ENCODE data around the gene KAT8. TPM values are rescaled to one million over a fixed set of nuclear protein-coding genes. Genes with fewer than 3 reads are reported as not detected.

KAT8 gene
- total RNA-seq, 1 experiment from 2014 or later = 66.6 TPM

DNA sequence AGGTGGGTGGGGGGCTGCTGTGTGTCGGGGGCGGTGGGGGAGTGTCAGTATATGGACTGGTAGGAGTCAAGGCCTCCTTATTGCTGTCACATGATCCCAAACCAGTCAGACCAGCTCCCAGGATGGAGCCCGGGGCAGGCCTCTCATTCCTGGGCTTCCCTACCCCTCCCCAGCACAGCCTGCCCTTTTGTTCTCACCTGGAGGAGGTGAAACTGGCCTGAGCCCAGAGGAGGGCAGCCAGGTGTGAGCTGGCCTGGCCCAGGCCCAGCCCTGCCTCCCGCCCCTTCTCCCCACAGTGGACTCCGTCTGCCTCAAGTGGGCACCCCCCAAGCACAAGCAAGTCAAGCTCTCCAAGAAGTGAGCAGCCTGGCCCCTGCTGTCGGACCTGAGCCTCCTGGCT, 13.4 kb downstream of the KAT8 start:
- peaks cover 77% of the 10 kb centered on the region for H3K4me1 Mint-ChIP-seq (ENCODE audit: low read depth, unreplicated experiment)
- H3K4me3 Mint-ChIP-seq (ENCODE audit: low read depth, unreplicated experiment) = peak overlapping the region; percentile 66
- H3K9me3 Mint-ChIP-seq (ENCODE audit: low read depth, unreplicated experiment) = no peaks in the 10 kb centered on the region
- TF ChIP-seq, protein P1, sequence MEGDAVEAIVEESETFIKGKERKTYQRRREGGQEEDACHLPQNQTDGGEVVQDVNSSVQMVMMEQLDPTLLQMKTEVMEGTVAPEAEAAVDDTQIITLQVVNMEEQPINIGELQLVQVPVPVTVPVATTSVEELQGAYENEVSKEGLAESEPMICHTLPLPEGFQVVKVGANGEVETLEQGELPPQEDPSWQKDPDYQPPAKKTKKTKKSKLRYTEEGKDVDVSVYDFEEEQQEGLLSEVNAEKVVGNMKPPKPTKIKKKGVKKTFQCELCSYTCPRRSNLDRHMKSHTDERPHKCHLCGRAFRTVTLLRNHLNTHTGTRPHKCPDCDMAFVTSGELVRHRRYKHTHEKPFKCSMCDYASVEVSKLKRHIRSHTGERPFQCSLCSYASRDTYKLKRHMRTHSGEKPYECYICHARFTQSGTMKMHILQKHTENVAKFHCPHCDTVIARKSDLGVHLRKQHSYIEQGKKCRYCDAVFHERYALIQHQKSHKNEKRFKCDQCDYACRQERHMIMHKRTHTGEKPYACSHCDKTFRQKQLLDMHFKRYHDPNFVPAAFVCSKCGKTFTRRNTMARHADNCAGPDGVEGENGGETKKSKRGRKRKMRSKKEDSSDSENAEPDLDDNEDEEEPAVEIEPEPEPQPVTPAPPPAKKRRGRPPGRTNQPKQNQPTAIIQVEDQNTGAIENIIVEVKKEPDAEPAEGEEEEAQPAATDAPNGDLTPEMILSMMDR (IDR thresholded peaks at IDR 0.05; ENCODE audit: unreplicated experiment) = no peak
- H3K36me3 Mint-ChIP-seq (ENCODE audit: insufficient read depth, unreplicated experiment) = peaks cover 89% of the 10 kb centered on the region
- intact Hi-C loops (cut with micrococcal nuclease; ENCODE audit: unreplicated experiment) = loop anchor here (1.0 kb wide), 1 partner anchor 11 kb away; no protein-coding TSS in a partner anchor
- peak; percentile 96 for DNase-seq
- CTCF ChIA-PET = interaction anchor here (0.8 to 5.5 kb wide), 7 partner anchors 8 to 146 kb away, joined by 3 to 38 read pairs (median 4); partner anchors contain the start of genes HSD3B7 and KAT8
- no peaks in the 10 kb centered on the region for H3K27me3 Mint-ChIP-seq (ENCODE audit: unreplicated experiment)
- no TSS peak for BruUV-seq (replicated peaks)
- H3K27ac Mint-ChIP-seq (ENCODE audit: unreplicated experiment) = peak overlapping the region; percentile 93

DNA sequence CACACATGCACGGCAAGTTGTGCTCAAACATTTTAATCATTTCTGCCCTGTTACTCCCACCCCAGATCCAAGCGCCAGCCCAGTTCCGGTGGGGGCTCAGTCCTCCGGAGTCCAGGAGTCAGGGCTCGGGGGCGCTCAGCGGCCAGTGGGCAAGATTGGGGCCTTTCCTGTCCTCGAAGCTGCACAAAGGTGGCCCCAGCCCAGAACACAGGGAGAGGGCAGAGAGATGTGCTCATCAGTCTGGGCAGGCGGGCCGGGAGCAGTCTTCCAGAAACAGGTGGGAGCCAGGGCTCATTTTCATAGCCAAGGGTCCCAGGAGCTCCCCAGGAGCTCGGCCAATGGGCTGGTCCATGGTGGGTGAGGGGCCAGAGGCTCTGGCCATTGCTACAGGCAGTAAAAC, 14.0 kb downstream of the KAT8 start:
- peaks cover 89% of the 10 kb centered on the region for H3K36me3 Mint-ChIP-seq (ENCODE audit: insufficient read depth, unreplicated experiment)
- no peaks in the 10 kb centered on the region for H3K9me3 Mint-ChIP-seq (ENCODE audit: low read depth, unreplicated experiment)
- peak overlapping the region; percentile 93 for H3K27ac Mint-ChIP-seq (ENCODE audit: unreplicated experiment)
- no peak for DNase-seq
- TF ChIP-seq, protein P1 (IDR thresholded peaks at IDR 0.05; ENCODE audit: unreplicated experiment) = no peak
- CTCF ChIA-PET = interaction anchor here (1.1 to 5.5 kb wide), 6 partner anchors 8 to 146 kb away, joined by 3 to 38 read pairs (median 4); partner anchors contain the start of genes HSD3B7 and KAT8
- H3K4me3 Mint-ChIP-seq (ENCODE audit: low read depth, unreplicated experiment) = peak overlapping the region; percentile 66
- intact Hi-C loops (cut with micrococcal nuclease; ENCODE audit: unreplicated experiment) = no loop called here
- peaks cover 82% of the 10 kb centered on the region for H3K4me1 Mint-ChIP-seq (ENCODE audit: low read depth, unreplicated experiment)
- BruUV-seq (replicated peaks) = no TSS peak
- H3K27me3 Mint-ChIP-seq (ENCODE audit: unreplicated experiment) = no peaks in the 10 kb centered on the region

DNA sequence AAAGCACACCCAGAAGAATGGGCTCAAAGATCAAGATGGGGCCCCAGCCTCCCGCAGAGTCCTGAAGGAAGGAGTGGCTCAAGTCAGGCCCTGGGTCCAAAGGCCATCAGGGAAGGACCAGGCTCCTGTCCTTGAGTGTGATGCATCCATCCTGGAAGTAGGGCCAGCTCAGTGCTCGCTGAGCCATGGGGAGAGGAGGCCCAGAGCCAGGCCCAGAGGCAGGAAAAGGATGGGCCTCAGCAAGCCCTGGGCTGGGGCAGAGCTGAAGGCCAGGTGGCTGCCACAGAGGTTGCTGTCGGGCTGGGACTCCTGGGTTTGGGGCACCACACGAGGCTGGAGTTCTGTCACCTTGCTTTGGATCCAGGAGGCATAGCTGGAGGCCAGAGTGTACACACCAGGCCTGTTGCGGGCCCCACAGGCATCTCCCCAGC, 14.4 kb downstream of the KAT8 start:
- no peaks in the 10 kb centered on the region for H3K9me3 Mint-ChIP-seq (ENCODE audit: low read depth, unreplicated experiment)
- intact Hi-C loops (cut with micrococcal nuclease; ENCODE audit: unreplicated experiment) = no loop called here
- H3K36me3 Mint-ChIP-seq (ENCODE audit: insufficient read depth, unreplicated experiment) = peaks cover 86% of the 10 kb centered on the region
- no TSS peak for BruUV-seq (replicated peaks)
- peak overlapping the region; percentile 93 for H3K27ac Mint-ChIP-seq (ENCODE audit: unreplicated experiment)
- DNase-seq = no peak
- H3K4me1 Mint-ChIP-seq (ENCODE audit: low read depth, unreplicated experiment) = peaks cover 85% of the 10 kb centered on the region
- TF ChIP-seq, protein P1 (IDR thresholded peaks at IDR 0.05; ENCODE audit: unreplicated experiment) = no peak
- peak overlapping the region; percentile 66 for H3K4me3 Mint-ChIP-seq (ENCODE audit: low read depth, unreplicated experiment)
- CTCF ChIA-PET = interaction anchor here (1.2 to 5.5 kb wide), 4 partner anchors 10 to 147 kb away, joined by 3 to 38 read pairs (median 15); partner anchors contain the start of genes HSD3B7 and KAT8
- H3K27me3 Mint-ChIP-seq (ENCODE audit: unreplicated experiment) = no peaks in the 10 kb centered on the region

GRCh38 chr16:31132303-31132979, 15.0 kb downstream of the KAT8 start:
- DNase-seq = no peak
- peak overlapping the region; percentile 93 for H3K4me3 Mint-ChIP-seq (ENCODE audit: low read depth, unreplicated experiment)
- H3K9me3 Mint-ChIP-seq (ENCODE audit: low read depth, unreplicated experiment) = no peaks in the 10 kb centered on the region
- no TSS peak for BruUV-seq (replicated peaks)
- H3K4me1 Mint-ChIP-seq (ENCODE audit: low read depth, unreplicated experiment) = peaks cover 81% of the 10 kb centered on the region
- peak overlapping the region; percentile 6 for H3K27ac Mint-ChIP-seq (ENCODE audit: unreplicated experiment)
- TF ChIP-seq, protein P1 (IDR thresholded peaks at IDR 0.05; ENCODE audit: unreplicated experiment) = no peak
- intact Hi-C loops (cut with micrococcal nuclease; ENCODE audit: unreplicated experiment) = no loop called here
- CTCF ChIA-PET = interaction anchor here (1.2 to 5.5 kb wide), 3 partner anchors 10 to 15 kb away, joined by 3 to 26 read pairs (median 18); partner anchors contain the start of gene KAT8
- H3K27me3 Mint-ChIP-seq (ENCODE audit: unreplicated experiment) = no peaks in the 10 kb centered on the region
- H3K36me3 Mint-ChIP-seq (ENCODE audit: insufficient read depth, unreplicated experiment) = peaks cover 83% of the 10 kb centered on the region

Measured in Calu3 (cell line).